Measurements from ENCODE around the gene ATP1A1.

ATP1A1 gene

GRCh38 chr1:116428576-116428975 lies 55.5 kb downstream of the ATP1A1 start:
- H3K4me3 ChIP-seq (replicated peaks; ENCODE audit: low read depth, low read length): no peak overlapping the region
- no peak for DNase-seq (ENCODE audit: extremely low read depth, low read depth)
- TF ChIP-seq, protein P1, sequence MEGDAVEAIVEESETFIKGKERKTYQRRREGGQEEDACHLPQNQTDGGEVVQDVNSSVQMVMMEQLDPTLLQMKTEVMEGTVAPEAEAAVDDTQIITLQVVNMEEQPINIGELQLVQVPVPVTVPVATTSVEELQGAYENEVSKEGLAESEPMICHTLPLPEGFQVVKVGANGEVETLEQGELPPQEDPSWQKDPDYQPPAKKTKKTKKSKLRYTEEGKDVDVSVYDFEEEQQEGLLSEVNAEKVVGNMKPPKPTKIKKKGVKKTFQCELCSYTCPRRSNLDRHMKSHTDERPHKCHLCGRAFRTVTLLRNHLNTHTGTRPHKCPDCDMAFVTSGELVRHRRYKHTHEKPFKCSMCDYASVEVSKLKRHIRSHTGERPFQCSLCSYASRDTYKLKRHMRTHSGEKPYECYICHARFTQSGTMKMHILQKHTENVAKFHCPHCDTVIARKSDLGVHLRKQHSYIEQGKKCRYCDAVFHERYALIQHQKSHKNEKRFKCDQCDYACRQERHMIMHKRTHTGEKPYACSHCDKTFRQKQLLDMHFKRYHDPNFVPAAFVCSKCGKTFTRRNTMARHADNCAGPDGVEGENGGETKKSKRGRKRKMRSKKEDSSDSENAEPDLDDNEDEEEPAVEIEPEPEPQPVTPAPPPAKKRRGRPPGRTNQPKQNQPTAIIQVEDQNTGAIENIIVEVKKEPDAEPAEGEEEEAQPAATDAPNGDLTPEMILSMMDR (IDR thresholded peaks at IDR 0.05; ENCODE audit: low read depth, low read length, missing control alignments): no peak

GRCh38 chr1:116429821-116430374 lies 56.9 kb downstream of the ATP1A1 start:
- no peak overlapping the region for H3K4me3 ChIP-seq (replicated peaks; ENCODE audit: low read depth, low read length)
- DNase-seq (ENCODE audit: extremely low read depth, low read depth): no peak
- TF ChIP-seq, protein P1 (IDR thresholded peaks at IDR 0.05; ENCODE audit: low read depth, low read length, missing control alignments): no peak

DNA sequence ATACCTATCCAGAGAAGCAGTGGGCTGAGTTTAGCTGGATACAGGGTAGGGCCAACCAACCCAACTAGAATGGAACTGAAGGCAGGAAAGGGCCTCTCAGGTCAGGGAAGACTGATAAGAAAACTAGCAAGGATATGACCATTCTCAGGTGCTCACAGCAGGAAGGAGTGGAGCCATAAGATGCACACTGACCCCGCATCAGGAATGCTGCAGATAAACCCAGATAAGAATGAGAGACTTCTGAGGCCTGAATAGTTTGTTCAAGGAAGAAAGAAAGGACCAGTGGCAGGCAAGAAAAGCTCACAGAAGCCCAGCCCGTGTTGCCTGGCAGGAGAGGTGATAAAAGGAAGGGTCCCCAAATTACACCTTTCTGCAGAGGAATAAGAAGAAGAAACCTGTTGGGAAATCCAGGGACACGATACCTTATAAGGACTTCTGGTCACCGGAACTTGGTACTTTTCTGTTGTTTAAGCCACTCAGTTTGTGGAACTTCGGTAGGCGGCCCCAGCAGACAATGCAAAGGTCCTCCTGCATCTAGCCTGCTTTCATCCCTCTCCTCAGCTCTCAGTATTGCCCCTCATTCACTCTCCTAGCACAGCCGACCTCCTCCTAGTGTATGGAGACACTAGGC lies 58.9 kb downstream of the ATP1A1 start:
- no peak for DNase-seq (ENCODE audit: extremely low read depth, low read depth)
- TF ChIP-seq, protein P1 (IDR thresholded peaks at IDR 0.05; ENCODE audit: low read depth, low read length, missing control alignments): no peak
- no peak overlapping the region for H3K4me3 ChIP-seq (replicated peaks; ENCODE audit: low read depth, low read length)

DNA sequence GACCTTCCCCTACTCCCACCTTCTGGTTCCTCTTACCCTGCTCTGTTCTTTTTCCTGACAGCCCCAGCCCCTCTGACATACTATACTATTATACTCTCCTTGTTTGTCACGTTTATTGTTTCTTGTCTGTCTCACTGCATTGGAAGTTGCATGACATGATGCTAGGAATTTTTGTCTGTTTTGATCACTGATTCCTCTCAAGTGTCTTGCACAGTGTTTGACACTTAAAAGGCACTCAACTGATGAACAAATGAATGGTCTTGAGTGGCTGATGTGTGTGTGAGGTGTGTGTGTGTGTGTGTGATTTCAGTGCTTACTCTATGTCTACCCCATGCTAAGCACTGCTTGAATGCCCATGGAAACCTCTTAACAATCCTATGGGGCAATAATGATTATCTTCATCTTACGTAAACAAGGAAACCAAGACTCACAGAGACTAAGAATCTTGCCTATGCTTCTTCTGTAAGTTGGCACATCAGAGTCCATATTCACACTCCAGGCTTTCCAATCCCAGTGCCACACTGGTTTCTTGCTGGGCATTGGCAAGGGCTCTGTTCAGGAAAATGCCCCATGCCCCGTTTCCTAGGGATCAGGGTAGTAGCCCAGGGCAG lies 59.7 kb downstream of the ATP1A1 start:
- H3K4me3 ChIP-seq (replicated peaks; ENCODE audit: low read depth, low read length): no peak overlapping the region
- DNase-seq (ENCODE audit: extremely low read depth, low read depth): no peak
- TF ChIP-seq, protein P1 (IDR thresholded peaks at IDR 0.05; ENCODE audit: low read depth, low read length, missing control alignments): no peak

DNA sequence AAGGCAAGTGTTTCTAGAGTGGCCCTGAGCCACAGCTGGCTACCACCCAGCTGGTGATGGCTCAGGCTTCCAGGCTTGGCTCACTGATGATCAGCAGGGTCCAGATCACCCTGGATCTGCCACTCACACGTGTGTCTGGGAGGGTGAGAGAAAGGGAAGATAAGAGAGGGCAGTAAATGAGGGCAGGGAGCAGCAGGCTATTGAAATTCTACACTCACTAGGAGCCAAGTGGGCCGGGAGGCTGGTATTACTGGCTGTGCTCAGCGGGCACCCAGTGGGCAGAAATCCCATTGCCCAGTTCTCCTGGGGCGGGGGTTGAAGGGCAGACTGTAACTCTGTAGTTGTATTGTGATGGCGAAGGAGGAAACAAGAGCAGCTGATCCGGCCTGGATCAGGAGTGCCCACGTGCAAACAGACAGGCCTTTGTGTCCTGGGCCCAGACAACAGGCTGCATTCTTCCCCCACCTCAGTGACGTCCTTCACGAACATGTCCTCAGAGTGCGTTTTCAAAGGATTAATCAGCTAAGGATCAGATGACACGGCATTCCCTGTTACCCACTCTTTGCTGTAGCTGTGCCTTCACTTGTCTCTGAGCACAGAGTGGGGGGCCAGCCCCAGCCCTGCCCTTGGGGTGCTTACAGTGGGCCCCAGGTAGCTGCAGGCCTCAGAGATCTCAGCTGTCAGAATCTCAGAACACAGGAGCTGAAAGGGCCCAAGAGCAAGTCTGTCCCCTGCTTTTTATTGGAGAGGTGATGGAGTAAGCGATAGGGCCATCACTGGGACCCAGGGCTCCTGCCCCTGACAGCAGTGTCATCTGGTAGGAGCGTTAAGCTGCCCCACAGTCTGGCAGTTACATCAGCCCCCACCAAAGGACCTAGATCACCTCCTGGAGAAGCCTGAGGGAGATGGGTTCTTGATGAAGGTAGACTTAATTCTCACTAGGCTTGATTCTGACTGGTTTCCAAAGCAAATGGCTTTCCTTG lies 60.5 kb downstream of the ATP1A1 start:
- H3K4me3 ChIP-seq (replicated peaks; ENCODE audit: low read depth, low read length): no peak overlapping the region
- TF ChIP-seq, protein P1 (IDR thresholded peaks at IDR 0.05; ENCODE audit: low read depth, low read length, missing control alignments): no peak
- no peak for DNase-seq (ENCODE audit: extremely low read depth, low read depth)

DNA sequence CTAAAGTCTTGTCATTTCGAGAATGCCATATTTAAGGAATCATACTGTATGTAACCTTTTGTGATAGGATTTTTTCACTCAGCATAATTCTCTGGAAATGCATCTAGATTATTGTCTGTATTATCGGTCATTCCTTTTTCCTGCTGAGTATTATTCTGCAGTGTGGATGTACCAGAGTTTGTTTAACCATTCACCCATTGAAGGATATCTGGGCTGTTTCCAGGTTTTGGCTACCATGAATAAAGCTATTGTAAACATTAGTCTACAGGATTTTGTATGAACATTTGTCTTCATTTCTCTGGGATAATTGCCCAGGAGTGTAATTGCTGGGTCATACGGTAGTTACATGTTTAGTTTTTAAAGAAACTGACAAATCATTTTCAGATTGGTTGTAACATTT lies 61.8 kb downstream of the ATP1A1 start:
- DNase-seq (ENCODE audit: extremely low read depth, low read depth): no peak
- TF ChIP-seq, protein P1 (IDR thresholded peaks at IDR 0.05; ENCODE audit: low read depth, low read length, missing control alignments): no peak
- no peak overlapping the region for H3K4me3 ChIP-seq (replicated peaks; ENCODE audit: low read depth, low read length)

All from HFF-Myc (cell line).